Panc1 (cell line): Measurements from ENCODE around the gene SLC25A6. TPM values are rescaled to one million over a fixed set of nuclear protein-coding genes. Genes with fewer than 3 reads are reported as not detected.

Experiments used
- ATAC-seq: fragments of 200-7000 bp; cut with Tn5 transposase; 2 replicates; pipeline ENCODE4 v1.9.1; 2020; ENCODE audit warnings: mild to moderate bottlenecking, moderate library complexity
- BruUV-seq: library from RNA; stranded (reverse); fragments of 400-500 nt; replicated peaks from 2 replicates; lab custom pipeline; 2021; lab: Mats Ljungman, UMichigan
- CTCF ChIA-PET: fragments of 300-600 bp; sonication (Branson Sonifier 250); formaldehyde crosslinking; loops from one replicate; lab custom pipeline; 2022; ENCODE audit warnings: antibody characterized with exemption; lab: Charles Lee
- POLR2A ChIA-PET: fragments of 300-600 bp; sonication (Branson Sonifier 250); formaldehyde crosslinking; loops from one replicate; lab custom pipeline; 2022; ENCODE audit warnings: antibody characterized with exemption; lab: Charles Lee
- DNase-seq: peaks from one replicate; pipeline ENCODE4 v3.0.0-alpha.2; 2010; ENCODE audit warnings: low read depth, low spot score
- H3K27ac ChIP-seq: 2 replicates; pipeline ENCODE4 v1.5.1; 2011; ENCODE audit warnings: mild to moderate bottlenecking, low read length, inconsistent platforms
- H3K27me3 ChIP-seq: fragments of 200-500 bp; sonication (Bioruptor generic); 2 replicates; pipeline ENCODE4 v1.6.0; 2014; ENCODE audit warnings: low read length, inconsistent platforms; ENCODE audit not compliant: control insufficient read depth, insufficient read depth
- H3K36me3 ChIP-seq: fragments of 200-500 bp; sonication (Bioruptor generic); 2 replicates; pipeline ENCODE4 v1.5.1; 2014; ENCODE audit warnings: inconsistent platforms, mild to moderate bottlenecking, low read length, moderate library complexity; ENCODE audit not compliant: control insufficient read depth, insufficient read depth
- H3K4me1 ChIP-seq: 2 replicates; pipeline ENCODE4 v1.5.1; 2011; ENCODE audit warnings: inconsistent platforms, mild to moderate bottlenecking, low read length, moderate library complexity; ENCODE audit not compliant: control insufficient read depth, insufficient read depth
- H3K4me3 ChIP-seq, 2 experiments: 2 replicates each; pipeline ENCODE4 v1.5.1; 2011 to 2012; ENCODE audit warnings: low read depth in 2 of 2, low read length in 2 of 2, mild to moderate bottlenecking in 2 of 2, inconsistent platforms in 1 of 2, moderate library complexity in 1 of 2
- H3K9me3 ChIP-seq: fragments of 200-500 bp; sonication (Bioruptor generic); 2 replicates; pipeline ENCODE4 v1.5.1; 2014; ENCODE audit warnings: low read depth, mild to moderate bottlenecking, inconsistent platforms, low read length, moderate library complexity; ENCODE audit not compliant: control insufficient read depth, insufficient read depth
- POLR2AphosphoS5 ChIP-seq: IDR thresholded peaks from 2 replicates; pipeline ENCODE4 v1.6.1; 2012; ENCODE audit warnings: mild to moderate bottlenecking, low read depth, low read length, moderate library complexity
- REST ChIP-seq, 2 experiments: IDR thresholded peaks; 2 replicates each; pipeline ENCODE4 v1.6.1; 2011 to 2012; ENCODE audit warnings: low read depth in 2 of 2, control low read depth in 1 of 2, low read length in 1 of 2, mild to moderate bottlenecking in 1 of 2, moderate library complexity in 1 of 2; ENCODE audit not compliant: insufficient read depth in 1 of 2
- SIN3A ChIP-seq: IDR thresholded peaks from 2 replicates; pipeline ENCODE4 v1.6.1; 2012; ENCODE audit warnings: low read depth, mild to moderate bottlenecking, low read length, moderate library complexity, borderline replicate concordance; ENCODE audit not compliant: insufficient read depth
- TCF7L2 ChIP-seq: IDR thresholded peaks from 2 replicates; pipeline ENCODE4 v1.6.1; 2011; ENCODE audit warnings: mild to moderate bottlenecking, low read depth, low read length, inconsistent platforms
- in situ Hi-C: cut with HindIII; loops from 2 replicates; pipeline ENCODE4 v1.10.0; 2016; ENCODE audit warnings: low sequenced_read_pairs, low pct_unique_long_range_greater_than_20kb
- intact Hi-C: fragments of 100-400 bp; cut with micrococcal nuclease; formaldehyde crosslinking; loops from one replicate; pipeline ENCODE4 v1.10.0; 2022; ENCODE audit not compliant: unreplicated experiment
- total RNA-seq: library from RNA; stranded (reverse); gene quantifications from one replicate; pipeline ENCODE4 v1.2.1, GENCODE V29; 2021; ENCODE audit not compliant: unreplicated experiment
- TF ChIP-seq, protein P1 (sequence below): fragments of 450-650 bp; IDR thresholded peaks from 2 replicates; pipeline ENCODE4 v1.5.1; 2017; ENCODE audit warnings: mild to moderate bottlenecking

Gene SLC25A6
- total RNA-seq, 1 experiment from 2014 or later: 125 TPM

DNA sequence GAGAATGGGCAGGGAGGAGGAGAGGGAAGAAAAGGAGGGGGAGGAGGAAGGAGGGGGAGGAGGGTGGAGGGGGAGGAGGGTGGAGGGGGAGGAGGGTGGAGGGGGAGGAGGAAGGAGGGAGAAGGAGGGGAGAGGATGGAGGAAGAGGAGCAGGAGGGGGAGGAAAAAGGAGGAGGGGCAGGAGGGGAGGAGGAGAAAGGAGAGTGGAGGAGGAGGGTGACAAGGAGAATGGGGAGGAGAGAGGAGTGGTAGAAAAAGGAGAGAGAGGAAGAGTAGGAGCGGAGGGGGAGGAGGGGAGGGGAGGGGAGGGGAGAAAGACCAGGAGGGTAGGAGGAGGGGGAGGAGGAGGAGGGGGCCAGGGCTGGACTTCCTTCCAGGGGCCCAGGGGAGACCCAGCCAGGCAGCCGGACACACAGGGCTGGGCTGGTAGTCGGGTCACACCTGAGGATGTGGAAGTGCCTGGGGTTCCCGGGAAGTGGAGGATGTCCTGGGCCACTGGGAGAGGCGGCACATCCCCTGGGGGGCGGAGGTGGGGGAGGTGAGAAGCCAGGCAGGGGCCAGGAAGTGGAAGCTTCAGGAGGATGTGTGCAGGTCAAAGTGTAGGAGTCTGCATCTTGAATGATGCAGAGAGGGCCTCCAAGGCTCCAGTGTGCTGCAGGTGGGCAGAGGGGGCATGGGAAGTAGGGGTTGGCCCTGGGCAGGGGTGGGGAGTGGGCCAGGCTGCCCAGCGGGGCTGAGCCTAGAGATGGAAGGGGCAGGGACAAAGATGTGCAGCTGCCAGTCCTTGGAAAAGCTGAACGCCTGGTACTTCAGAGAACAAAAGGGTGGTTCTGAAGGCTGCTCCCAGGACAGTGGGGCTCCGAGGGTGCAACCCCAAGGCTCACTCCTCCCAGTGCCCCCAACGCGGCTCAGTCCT is 36.5 kb downstream of the SLC25A6 start:
- Histone ChIP-seq H3K36me3 (no peaks in the 10 kb centered on the region), H3K4me3 (no peak overlapping the region), H3K4me1 (no peaks in the 10 kb centered on the region), H3K27ac (no peak overlapping the region), H3K9me3 (no peaks in the 10 kb centered on the region), H3K27me3 (no peaks in the 10 kb centered on the region)
- 0 out of 2 replicates have a peak, but pooled peaks have one; percentile 42 for ATAC-seq
- ChIA-PET CTCF (no interaction called here), POLR2A (no interaction called here)
- no peak for TF ChIP-seq REST (IDR thresholded peaks at IDR 0.05; ENCODE audit: insufficient read depth in 1 of 2, low read depth in 2 of 2, low read length in 1 of 2)
- no peak for TF ChIP-seq POLR2AphosphoS5
- no peak for TF ChIP-seq SIN3A
- TF ChIP-seq, protein P1, sequence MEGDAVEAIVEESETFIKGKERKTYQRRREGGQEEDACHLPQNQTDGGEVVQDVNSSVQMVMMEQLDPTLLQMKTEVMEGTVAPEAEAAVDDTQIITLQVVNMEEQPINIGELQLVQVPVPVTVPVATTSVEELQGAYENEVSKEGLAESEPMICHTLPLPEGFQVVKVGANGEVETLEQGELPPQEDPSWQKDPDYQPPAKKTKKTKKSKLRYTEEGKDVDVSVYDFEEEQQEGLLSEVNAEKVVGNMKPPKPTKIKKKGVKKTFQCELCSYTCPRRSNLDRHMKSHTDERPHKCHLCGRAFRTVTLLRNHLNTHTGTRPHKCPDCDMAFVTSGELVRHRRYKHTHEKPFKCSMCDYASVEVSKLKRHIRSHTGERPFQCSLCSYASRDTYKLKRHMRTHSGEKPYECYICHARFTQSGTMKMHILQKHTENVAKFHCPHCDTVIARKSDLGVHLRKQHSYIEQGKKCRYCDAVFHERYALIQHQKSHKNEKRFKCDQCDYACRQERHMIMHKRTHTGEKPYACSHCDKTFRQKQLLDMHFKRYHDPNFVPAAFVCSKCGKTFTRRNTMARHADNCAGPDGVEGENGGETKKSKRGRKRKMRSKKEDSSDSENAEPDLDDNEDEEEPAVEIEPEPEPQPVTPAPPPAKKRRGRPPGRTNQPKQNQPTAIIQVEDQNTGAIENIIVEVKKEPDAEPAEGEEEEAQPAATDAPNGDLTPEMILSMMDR: no peak
- no peak for TF ChIP-seq TCF7L2
- in situ Hi-C loops (no loop called here), intact Hi-C loops (no loop called here)
- DNase-seq: no peak
- BruUV-seq: no TSS peak

GRCh38 chrX:1354036-1355019 is 37.6 kb downstream of the SLC25A6 start:
- TF ChIP-seq, protein P1: no peak
- TF ChIP-seq REST (IDR thresholded peaks at IDR 0.05; ENCODE audit: insufficient read depth in 1 of 2, low read depth in 2 of 2, low read length in 1 of 2): no peak
- no peak for TF ChIP-seq POLR2AphosphoS5
- no peak for TF ChIP-seq SIN3A
- no peak for TF ChIP-seq TCF7L2
- ChIA-PET CTCF (no interaction called here), POLR2A (no interaction called here)
- DNase-seq (no peak), ATAC-seq (no peak)
- Histone ChIP-seq H3K4me3 (no peak overlapping the region), H3K36me3 (no peaks in the 10 kb centered on the region), H3K27ac (no peak overlapping the region), H3K4me1 (no peaks in the 10 kb centered on the region), H3K9me3 (no peaks in the 10 kb centered on the region), H3K27me3 (no peaks in the 10 kb centered on the region)
- in situ Hi-C loops: no loop called here
- BruUV-seq: no TSS peak
- intact Hi-C loops: no loop called here
